ENCODE results near the gene RCAN2. TPM values are rescaled to one million over a fixed set of nuclear protein-coding genes. Genes with fewer than 3 reads are reported as not detected.

RCAN2 gene
- total RNA-seq, 6 donors from 2014 or later: 4.8 to 14.6 (median 9.1) TPM

DNA sequence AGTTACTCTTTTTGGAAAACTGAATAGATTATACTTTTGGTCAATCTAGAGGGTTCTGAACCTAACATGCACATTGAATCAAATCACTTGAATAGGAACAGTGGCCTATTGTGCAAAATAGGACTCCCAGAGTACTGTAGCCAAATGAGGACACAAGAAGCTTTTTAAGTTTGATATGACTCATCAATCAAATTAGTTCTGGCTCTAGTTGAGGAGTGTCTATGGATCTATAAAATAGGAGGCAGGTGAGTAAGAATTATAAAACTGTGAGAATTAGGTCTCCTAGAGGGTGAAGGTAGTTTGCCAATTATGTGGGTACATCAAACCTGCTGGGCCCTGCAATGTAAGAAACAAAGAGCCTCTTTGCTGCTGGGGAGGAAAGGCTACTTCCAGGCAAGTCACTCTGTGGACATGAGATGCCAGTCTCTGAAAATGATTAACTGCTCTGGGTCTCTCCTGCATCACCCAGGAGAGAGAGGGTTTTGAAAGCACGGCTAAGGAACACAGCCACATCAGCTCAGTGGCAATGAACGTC lies 112.3 kb downstream of the RCAN2 start:
- ATAC-seq (ENCODE audit: low FRiP score in 2 of 2) (no peak), DNase-seq (no peak)
- Histone ChIP-seq H3K27ac (no peak overlapping the region), H3K4me3 (no peak overlapping the region), H3K9me3 (no peaks in the 10 kb centered on the region), H3K27me3 (no peaks in the 10 kb centered on the region), H3K36me3 (no peaks in the 10 kb centered on the region), H3K4me1 (peaks cover 0 to 18% (median 10%) of the 10 kb centered on the region in 4 donors)
- no peak for TF ChIP-seq POLR2AphosphoS5 (IDR thresholded peaks at IDR 0.05)
- no peak for TF ChIP-seq CTCF (IDR thresholded peaks at IDR 0.05)
- no peak for TF ChIP-seq EP300 (IDR thresholded peaks at IDR 0.05)
- no peak for TF ChIP-seq POLR2A (IDR thresholded peaks at IDR 0.05)
- whole genome bisulfite sequencing, 2 donors: 77 to 85% methylated on average over 2 of the region's 2 CpGs

- Histone ChIP-seq H3K9me3 (no peaks in the 10 kb centered on the region), H3K27ac (no peak overlapping the region), H3K27me3 (no peaks in the 10 kb centered on the region), H3K4me3 (no peak overlapping the region), H3K36me3 (no peaks in the 10 kb centered on the region), H3K4me1 (peaks cover 0 to 18% (median 10%) of the 10 kb centered on the region in 4 donors)
- TF ChIP-seq CTCF (IDR thresholded peaks at IDR 0.05) (no peak), POLR2A (IDR thresholded peaks at IDR 0.05) (no peak), POLR2AphosphoS5 (IDR thresholded peaks at IDR 0.05) (no peak), EP300 (IDR thresholded peaks at IDR 0.05) (no peak)
- 86 to 87% methylated on average over 2 of the region's 2 CpGs for WGBS, 2 donors
- ATAC-seq (ENCODE audit: low FRiP score in 2 of 2) (no peak), DNase-seq (no peak)
Measured at GRCh38 chr6:46378161-46378881, 112.9 kb downstream of the RCAN2 start.

GRCh38 chr6:46377209-46377608 lies 114.0 kb downstream of the RCAN2 start:
- H3K9me3 ChIP-seq: no peaks in the 10 kb centered on the region
- ATAC-seq (ENCODE audit: low FRiP score in 2 of 2): no peak
- DNase-seq: no peak
- peaks cover 0 to 18% (median 9%) of the 10 kb centered on the region in 4 donors for H3K4me1 ChIP-seq
- H3K4me3 ChIP-seq: no peak overlapping the region
- H3K36me3 ChIP-seq: no peaks in the 10 kb centered on the region
- H3K27ac ChIP-seq: no peak overlapping the region
- WGBS, 2 donors: 73 to 88% methylated on average over 8 of the region's 8 CpGs
- TF ChIP-seq POLR2A (IDR thresholded peaks at IDR 0.05): no peak
- no peak for TF ChIP-seq CTCF (IDR thresholded peaks at IDR 0.05)
- TF ChIP-seq EP300 (IDR thresholded peaks at IDR 0.05): no peak
- no peak for TF ChIP-seq POLR2AphosphoS5 (IDR thresholded peaks at IDR 0.05)
- H3K27me3 ChIP-seq: no peaks in the 10 kb centered on the region

DNA sequence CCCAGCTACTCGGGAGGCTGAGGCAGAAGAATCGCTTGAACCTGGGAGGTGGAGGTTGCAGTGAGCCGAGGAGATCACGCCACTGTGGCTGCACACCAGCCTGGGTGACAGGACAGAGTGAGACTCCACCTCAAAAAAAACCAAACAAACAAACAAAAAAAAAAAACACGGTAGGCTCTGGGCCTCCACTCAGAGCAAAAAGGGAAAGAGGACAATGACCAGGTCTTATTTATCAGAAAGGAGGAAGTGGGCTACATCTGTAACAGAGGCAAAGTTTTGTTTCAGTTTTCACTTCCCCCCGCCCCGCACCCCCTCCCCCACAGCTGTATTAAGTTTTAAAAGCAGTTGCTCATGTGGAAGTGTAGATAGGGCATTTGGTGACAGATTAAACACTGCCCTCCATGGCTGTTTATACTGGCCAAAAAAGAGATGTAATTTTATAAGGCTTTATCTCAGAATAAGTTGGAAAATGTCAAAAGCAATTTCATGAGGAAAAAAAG lies 114.6 kb downstream of the RCAN2 start:
- Histone ChIP-seq H3K4me3 (no peak overlapping the region), H3K36me3 (no peaks in the 10 kb centered on the region), H3K9me3 (no peaks in the 10 kb centered on the region), H3K27me3 (no peaks in the 10 kb centered on the region), H3K27ac (no peak overlapping the region), H3K4me1 (peaks cover 0 to 16% (median 7%) of the 10 kb centered on the region in 4 donors)
- ATAC-seq (ENCODE audit: low FRiP score in 2 of 2) (peak in 1 of 2 donors; percentile 54), DNase-seq (no peak)
- 66 to 69% methylated on average over 7 of the region's 7 CpGs for WGBS, 2 donors
- TF ChIP-seq CTCF (IDR thresholded peaks at IDR 0.05) (no peak), POLR2AphosphoS5 (IDR thresholded peaks at IDR 0.05) (no peak), POLR2A (IDR thresholded peaks at IDR 0.05) (no peak), EP300 (IDR thresholded peaks at IDR 0.05) (no peak)

Measured in upper lobe of left lung (tissue), 6 donors.